T-helper 2 cell treated with Interferon-gamma antibody and Interleukin-4, amounts not matched to agents 5 μg/mL and 100 μg/mL, for 36 hours (primary cell): ENCODE data around the gene ELOVL1.

Source experiments
- DNase-seq: peaks from one replicate; pipeline ENCODE4 v3.0.0; 2021; ENCODE audit warnings: low spot score
- H3K27ac Mint-ChIP-seq: one replicate; pipeline ENCODE4 v1.8.0; 2021; ENCODE audit warnings: mild to moderate bottlenecking, mixed read lengths
- H3K27me3 Mint-ChIP-seq: one replicate; pipeline ENCODE4 v1.8.0; 2021; ENCODE audit warnings: low read depth, mixed read lengths
- H3K36me3 Mint-ChIP-seq: one replicate; pipeline ENCODE4 v1.8.0; 2021; ENCODE audit warnings: low read depth, mixed read lengths
- H3K4me1 Mint-ChIP-seq: one replicate; pipeline ENCODE4 v1.8.0; 2021; ENCODE audit warnings: low read depth, mixed read lengths
- H3K4me3 Mint-ChIP-seq: one replicate; pipeline ENCODE4 v1.8.0; 2022; ENCODE audit warnings: mild to moderate bottlenecking, moderate library complexity, mixed read lengths
- H3K9me3 Mint-ChIP-seq: one replicate; pipeline ENCODE4 v1.8.0; 2021; ENCODE audit warnings: mixed read lengths

ELOVL1 gene

GRCh38 chr1:43339584-43340232 lies 28.1 kb downstream of the ELOVL1 start:
- Mint-ChIP-seq H3K27me3 (no peaks in the 10 kb centered on the region), H3K27ac (no peak overlapping the region), H3K4me3 (no peak overlapping the region), H3K4me1 (no peaks in the 10 kb centered on the region), H3K9me3 (no peaks in the 10 kb centered on the region), H3K36me3 (no peaks in the 10 kb centered on the region)
- no peak for DNase-seq

DNA sequence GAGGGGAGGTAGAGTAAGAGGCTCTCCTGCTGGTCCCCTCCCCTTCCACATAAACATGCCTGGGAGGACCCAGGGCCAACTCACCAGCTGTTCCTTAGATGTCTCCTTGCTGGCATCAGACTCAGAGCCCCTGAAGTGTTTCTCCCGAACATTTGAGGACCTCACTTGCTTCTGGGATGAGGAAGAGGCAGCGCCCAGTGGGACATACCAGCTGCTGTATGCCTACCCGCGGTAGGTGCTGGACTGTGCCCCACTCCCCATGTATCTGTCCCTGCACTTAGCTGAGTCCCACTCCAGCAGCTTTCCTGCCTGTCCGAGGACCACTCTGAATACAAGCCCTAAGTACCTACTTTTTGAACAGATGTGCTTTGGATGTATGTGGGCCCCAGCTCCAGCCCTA lies 29.8 kb downstream of the ELOVL1 start:
- Mint-ChIP-seq H3K4me3 (no peak overlapping the region), H3K9me3 (no peaks in the 10 kb centered on the region), H3K27me3 (no peaks in the 10 kb centered on the region), H3K27ac (no peak overlapping the region), H3K36me3 (no peaks in the 10 kb centered on the region), H3K4me1 (no peaks in the 10 kb centered on the region)
- DNase-seq: no peak

GRCh38 chr1:43337588-43337987 lies 30.2 kb downstream of the ELOVL1 start, which contains the start of gene MPL:
Gene MPL, plus strand, starts transcription at chr1:43337818. Its CDS starts 31 bp downstream, at chr1:43337849.
- Mint-ChIP-seq H3K4me1 (no peaks in the 10 kb centered on the region), H3K4me3 (no peak within 1 kb of the TSS), H3K27ac (no peak within 1 kb of the TSS), H3K9me3 (no peaks in the 10 kb centered on the region), H3K27me3 (no peaks in the 10 kb centered on the region), H3K36me3 (no peaks in the 10 kb centered on the region)
- DNase-seq: no peak

DNA sequence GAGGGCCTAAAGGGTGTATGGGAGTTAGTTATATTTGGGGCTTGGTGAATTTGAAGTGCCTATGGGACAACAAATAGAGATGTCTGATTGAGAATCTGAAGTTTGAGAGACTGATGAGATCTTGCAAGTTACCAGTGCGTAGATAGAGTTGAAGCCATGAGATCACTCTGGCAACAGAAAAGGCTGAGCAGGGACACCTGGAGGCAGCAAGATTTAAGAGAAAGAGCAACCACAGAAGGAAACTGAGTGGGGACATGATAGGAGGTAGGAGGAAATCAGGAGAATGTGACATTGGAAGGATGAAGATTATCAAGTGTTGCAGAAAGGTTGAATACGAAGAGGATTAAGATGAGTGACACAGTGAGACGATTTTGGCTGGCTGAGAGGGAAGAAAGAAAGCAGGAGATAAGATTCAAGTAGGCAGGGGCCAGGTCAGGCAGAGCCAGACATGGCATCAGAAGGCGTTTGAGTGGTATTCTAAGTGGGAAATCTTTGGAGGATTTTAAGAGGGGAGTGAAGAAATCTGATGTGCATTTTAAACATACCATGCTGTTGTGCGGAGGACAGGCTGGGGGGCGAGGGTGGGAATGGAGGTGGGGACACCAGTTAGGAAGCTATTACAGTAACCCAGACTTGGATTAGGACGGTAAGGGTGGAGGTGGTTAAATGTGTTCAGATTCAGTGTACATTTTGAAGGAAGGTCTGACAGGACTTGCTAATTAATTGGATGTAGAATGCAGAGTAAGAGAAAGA lies 33.2 kb downstream of the ELOVL1 start:
- no peaks in the 10 kb centered on the region for H3K27me3 Mint-ChIP-seq
- no peaks in the 10 kb centered on the region for H3K36me3 Mint-ChIP-seq
- H3K9me3 Mint-ChIP-seq: no peaks in the 10 kb centered on the region
- H3K4me3 Mint-ChIP-seq: no peak overlapping the region
- DNase-seq: no peak
- no peak overlapping the region for H3K27ac Mint-ChIP-seq
- peaks cover 8% of the 10 kb centered on the region for H3K4me1 Mint-ChIP-seq

GRCh38 chr1:43331688-43332087 lies 36.1 kb downstream of the ELOVL1 start:
- Mint-ChIP-seq H3K9me3 (peaks cover 8% of the 10 kb centered on the region), H3K4me1 (peaks cover 8% of the 10 kb centered on the region), H3K27me3 (no peaks in the 10 kb centered on the region), H3K4me3 (no peak overlapping the region), H3K27ac (no peak overlapping the region), H3K36me3 (no peaks in the 10 kb centered on the region)
- DNase-seq: no peak

DNA sequence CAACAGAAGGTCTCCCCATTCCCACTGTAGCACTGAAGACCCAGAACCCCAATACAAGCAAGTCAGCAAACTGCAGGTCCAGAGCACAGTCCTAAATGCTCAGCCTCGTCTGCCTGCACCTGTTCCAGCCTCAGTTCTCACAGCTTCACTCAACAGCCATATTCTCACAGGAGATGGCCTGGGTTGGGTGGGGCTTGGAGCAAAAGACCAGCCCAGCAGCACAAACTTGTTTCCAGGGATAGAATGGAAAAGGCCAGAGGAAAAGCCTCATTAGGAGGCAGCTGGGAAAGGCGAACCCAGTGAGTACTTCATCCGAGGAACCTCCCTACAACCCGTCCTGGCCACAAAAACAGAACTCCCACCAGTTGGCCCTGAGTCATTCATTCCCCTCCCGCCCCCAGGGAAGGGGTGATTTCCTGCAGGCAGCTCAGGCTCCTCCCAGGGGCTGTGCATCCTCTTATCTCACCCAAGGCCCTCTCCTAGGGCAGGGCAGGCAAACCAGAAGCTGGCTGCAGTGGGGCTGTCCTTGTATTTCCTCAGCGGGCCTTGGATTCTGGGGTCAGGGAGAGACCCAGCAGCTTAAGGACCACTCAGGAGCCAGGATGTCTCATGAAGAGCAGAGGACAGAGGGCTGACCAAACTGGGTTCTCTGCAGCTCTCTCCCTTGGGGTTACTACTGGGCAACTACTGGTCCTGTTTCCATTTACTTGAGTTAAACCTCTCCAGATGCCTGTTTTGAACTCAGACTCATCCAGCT lies 37.6 kb downstream of the ELOVL1 start:
- peak; percentile 87 for DNase-seq
- peak overlapping the region; percentile 28 for H3K27ac Mint-ChIP-seq
- peaks cover 8% of the 10 kb centered on the region for H3K4me1 Mint-ChIP-seq
- H3K9me3 Mint-ChIP-seq: peaks cover 14% of the 10 kb centered on the region
- no peaks in the 10 kb centered on the region for H3K36me3 Mint-ChIP-seq
- no peak overlapping the region for H3K4me3 Mint-ChIP-seq
- H3K27me3 Mint-ChIP-seq: no peaks in the 10 kb centered on the region

GRCh38 chr1:43327549-43328292 lies 40.1 kb downstream of the ELOVL1 start:
- no peak overlapping the region for H3K4me3 Mint-ChIP-seq

DNA sequence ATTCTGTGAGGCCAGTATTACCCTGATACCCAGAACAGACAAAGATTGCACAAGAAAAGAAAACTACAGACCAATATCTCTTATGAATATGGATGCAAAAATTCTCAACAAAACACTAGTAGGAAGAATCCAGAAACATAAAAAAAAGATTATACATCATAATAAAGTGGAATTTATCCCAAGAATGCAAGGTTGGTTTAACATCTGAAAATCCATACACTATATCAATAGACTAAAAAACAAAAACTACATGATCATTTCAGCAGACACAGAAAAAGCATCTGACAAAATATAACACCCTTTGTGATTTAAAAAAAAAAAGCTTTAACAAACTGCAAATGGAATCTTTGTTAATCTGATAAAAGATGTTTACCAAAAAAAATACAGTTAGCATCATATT lies 42.4 kb downstream of the ELOVL1 start:
- H3K9me3 Mint-ChIP-seq: peaks cover 25% of the 10 kb centered on the region
- H3K27me3 Mint-ChIP-seq: no peaks in the 10 kb centered on the region
- no peak overlapping the region for H3K27ac Mint-ChIP-seq
- no peak for DNase-seq
- H3K4me1 Mint-ChIP-seq: peaks cover 8% of the 10 kb centered on the region
- H3K36me3 Mint-ChIP-seq: peaks cover 1% of the 10 kb centered on the region
- no peak overlapping the region for H3K4me3 Mint-ChIP-seq

More at GRCh38 chr1:43327549-43328292, 40.1 kb downstream of the ELOVL1 start:
- Mint-ChIP-seq H3K9me3 (peaks cover 25% of the 10 kb centered on the region), H3K36me3 (peaks cover 1% of the 10 kb centered on the region), H3K4me1 (peaks cover 10% of the 10 kb centered on the region), H3K27me3 (no peaks in the 10 kb centered on the region), H3K27ac (no peak overlapping the region)
- DNase-seq: no peak

DNA sequence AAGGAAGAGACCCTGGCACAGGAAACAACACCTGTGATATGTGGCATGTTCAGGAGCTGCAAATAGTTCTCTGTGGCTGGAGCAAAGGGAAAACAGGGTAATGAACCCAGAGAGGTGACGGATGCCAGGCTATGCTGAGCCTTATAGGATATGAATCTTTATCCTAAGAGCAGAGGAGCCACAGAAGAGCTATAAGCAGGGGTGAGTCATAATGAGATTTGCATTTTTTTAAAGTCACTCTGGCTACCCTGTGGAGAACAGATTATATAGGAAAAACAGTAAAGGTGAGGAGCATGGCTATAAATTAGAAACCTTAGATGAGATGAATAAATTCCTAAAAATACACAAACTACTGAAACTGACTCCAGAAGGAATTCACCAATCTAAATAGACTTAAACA lies 43.0 kb downstream of the ELOVL1 start:
- Mint-ChIP-seq H3K4me1 (peaks cover 4% of the 10 kb centered on the region), H3K27ac (no peak overlapping the region), H3K36me3 (peaks cover 1% of the 10 kb centered on the region), H3K9me3 (peaks cover 25% of the 10 kb centered on the region), H3K27me3 (no peaks in the 10 kb centered on the region), H3K4me3 (no peak overlapping the region)
- DNase-seq: no peak

DNA sequence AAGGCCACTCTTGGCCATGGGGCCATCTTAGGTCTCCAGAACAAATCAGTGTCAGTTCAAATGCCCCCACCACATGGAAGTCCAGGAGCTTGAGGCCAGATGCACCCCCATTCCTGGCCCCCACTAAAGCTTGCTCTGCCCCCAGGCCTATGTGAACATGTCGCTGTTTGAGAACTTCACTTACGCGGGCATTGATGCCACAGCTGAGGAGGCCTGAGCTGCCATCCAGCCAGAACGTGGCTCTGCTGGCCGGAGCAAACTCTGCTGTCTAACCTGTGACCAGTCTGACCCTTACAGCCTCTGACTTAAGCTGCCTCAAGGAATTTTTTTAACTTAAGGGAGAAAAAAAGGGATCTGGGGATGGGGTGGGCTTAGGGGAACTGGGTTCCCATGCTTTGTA lies 45.3 kb downstream of the ELOVL1 start:
- Mint-ChIP-seq H3K27ac (no peak overlapping the region), H3K36me3 (peaks cover 1% of the 10 kb centered on the region), H3K4me1 (peaks cover 3% of the 10 kb centered on the region)

DNA sequence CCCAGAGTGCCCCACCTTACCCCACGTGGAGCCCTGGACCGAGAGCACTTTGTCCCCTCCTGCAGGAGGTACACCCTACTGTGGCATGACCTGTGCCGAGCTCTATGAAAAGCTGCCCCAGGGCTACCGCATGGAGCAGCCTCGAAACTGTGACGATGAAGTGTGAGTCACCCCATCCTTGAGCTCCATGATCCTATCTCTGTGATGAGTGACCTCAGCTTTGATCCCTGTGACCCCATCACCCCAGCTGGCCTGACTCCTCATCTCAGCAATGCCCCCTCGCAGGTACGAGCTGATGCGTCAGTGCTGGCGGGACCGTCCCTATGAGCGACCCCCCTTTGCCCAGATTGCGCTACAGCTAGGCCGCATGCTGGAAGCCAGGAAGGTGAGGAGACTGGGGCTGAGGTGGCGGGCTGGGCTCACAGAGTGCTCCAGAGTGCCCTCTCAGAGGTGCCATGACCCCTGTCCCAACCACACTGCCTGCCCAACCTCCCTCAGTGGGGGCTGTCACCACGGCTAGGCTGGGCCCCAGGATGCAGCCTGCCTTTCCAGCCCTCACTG lies 46.4 kb downstream of the ELOVL1 start:
- DNase-seq: no peak
- H3K27ac Mint-ChIP-seq: no peak overlapping the region
- no peak overlapping the region for H3K4me3 Mint-ChIP-seq
- H3K27me3 Mint-ChIP-seq: no peaks in the 10 kb centered on the region
- peaks cover 17% of the 10 kb centered on the region for H3K9me3 Mint-ChIP-seq
- H3K36me3 Mint-ChIP-seq: peaks cover 1% of the 10 kb centered on the region
- peaks cover 3% of the 10 kb centered on the region for H3K4me1 Mint-ChIP-seq

More for the DNA sequence above, 45.3 kb downstream of the ELOVL1 start:
- H3K4me3 Mint-ChIP-seq: no peak overlapping the region
- H3K9me3 Mint-ChIP-seq: peaks cover 25% of the 10 kb centered on the region
- H3K27me3 Mint-ChIP-seq: no peaks in the 10 kb centered on the region
- DNase-seq: no peak

DNA sequence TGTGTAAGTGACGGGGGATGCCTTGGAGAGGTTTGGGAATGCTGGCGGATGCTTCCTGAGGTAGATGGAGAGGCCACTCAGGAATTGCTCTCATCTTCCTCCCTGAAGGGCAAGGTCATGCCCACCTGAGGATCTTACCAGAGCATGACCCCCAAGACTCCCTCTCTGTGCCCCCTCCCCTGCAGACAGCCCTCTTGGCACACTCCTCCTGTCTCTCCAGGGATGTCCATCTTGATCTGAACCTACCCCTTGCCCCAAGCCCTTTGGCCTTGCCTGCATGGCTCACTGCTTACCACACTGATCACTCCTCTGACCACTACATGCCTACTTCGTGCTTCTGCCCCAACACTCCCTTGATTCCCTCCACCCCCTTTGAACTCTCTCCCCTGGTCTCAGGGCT lies 48.0 kb downstream of the ELOVL1 start:
- no peak for DNase-seq
- Mint-ChIP-seq H3K9me3 (peaks cover 7% of the 10 kb centered on the region), H3K4me1 (peaks cover 3% of the 10 kb centered on the region), H3K4me3 (no peak overlapping the region), H3K27me3 (no peaks in the 10 kb centered on the region), H3K36me3 (no peaks in the 10 kb centered on the region), H3K27ac (no peak overlapping the region)

DNA sequence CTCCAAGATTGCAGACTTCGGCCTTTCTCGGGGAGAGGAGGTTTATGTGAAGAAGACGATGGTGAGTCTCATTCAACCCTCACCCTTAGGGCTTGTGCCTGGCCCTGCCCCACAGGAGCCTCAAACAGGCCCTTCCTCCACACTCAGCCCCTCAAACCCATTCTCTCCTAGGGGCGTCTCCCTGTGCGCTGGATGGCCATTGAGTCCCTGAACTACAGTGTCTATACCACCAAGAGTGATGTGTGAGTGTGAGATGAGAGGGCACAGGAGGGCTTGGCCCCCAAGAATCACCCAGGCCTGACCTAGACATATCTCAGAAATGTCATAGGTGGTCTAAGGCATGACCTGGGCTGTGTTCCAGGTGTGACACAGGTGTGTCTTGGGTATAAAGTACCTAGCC lies 48.5 kb downstream of the ELOVL1 start:
- Mint-ChIP-seq H3K27me3 (no peaks in the 10 kb centered on the region), H3K9me3 (peaks cover 2% of the 10 kb centered on the region), H3K27ac (peak overlapping the region; percentile 41), H3K4me3 (no peak overlapping the region), H3K36me3 (no peaks in the 10 kb centered on the region), H3K4me1 (peaks cover under 1% of the 10 kb centered on the region)
- DNase-seq: no peak
